Measurements from ENCODE around the gene CPN1.

DNA sequence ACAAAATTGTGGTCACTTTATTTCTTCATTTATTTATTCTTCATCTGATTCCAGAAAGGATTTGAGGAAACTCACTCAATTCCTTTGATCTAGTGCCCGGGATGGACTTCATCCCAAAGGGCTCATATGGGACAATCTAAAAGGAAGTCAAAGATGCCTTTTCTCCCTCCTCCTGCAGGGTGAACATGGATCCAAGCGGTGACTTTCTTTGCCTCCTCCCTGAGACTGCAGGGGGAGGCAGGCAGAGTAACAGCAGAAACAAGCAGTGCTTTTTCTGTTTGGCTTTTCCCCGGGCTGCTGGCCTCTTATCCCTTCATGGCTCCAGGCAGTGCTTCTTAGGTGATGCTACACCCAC lies 61.9 kb downstream of the CPN1 start:
- TF ChIP-seq, protein P1, sequence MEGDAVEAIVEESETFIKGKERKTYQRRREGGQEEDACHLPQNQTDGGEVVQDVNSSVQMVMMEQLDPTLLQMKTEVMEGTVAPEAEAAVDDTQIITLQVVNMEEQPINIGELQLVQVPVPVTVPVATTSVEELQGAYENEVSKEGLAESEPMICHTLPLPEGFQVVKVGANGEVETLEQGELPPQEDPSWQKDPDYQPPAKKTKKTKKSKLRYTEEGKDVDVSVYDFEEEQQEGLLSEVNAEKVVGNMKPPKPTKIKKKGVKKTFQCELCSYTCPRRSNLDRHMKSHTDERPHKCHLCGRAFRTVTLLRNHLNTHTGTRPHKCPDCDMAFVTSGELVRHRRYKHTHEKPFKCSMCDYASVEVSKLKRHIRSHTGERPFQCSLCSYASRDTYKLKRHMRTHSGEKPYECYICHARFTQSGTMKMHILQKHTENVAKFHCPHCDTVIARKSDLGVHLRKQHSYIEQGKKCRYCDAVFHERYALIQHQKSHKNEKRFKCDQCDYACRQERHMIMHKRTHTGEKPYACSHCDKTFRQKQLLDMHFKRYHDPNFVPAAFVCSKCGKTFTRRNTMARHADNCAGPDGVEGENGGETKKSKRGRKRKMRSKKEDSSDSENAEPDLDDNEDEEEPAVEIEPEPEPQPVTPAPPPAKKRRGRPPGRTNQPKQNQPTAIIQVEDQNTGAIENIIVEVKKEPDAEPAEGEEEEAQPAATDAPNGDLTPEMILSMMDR (IDR thresholded peaks at IDR 0.05): no peak
- TF ChIP-seq EP300 (IDR thresholded peaks at IDR 0.05): no peak
- TF ChIP-seq POLR2A (IDR thresholded peaks at IDR 0.05): no peak
- no peak for TF ChIP-seq POLR2AphosphoS5 (IDR thresholded peaks at IDR 0.05)
